GM18873 (cell line): ENCODE data around the gene OPTC.
"Not testable (repeated sequence)": the region's sequence is repeated elsewhere in the genome, so short reads cannot be mapped to it uniquely, and the experiment has no call there.

Experiments
- ATAC-seq: cut with Tn5 transposase; IDR thresholded peaks from one replicate; pipeline ENCODE4 v1.9.1; 2021; ENCODE audit warnings: mild to moderate bottlenecking, moderate library complexity, moderate number of reproducible peaks; ENCODE audit not compliant: unreplicated experiment, low FRiP score

OPTC gene

GRCh38 chr1:203493901-203494300 is at the start of gene OPTC:
Gene OPTC, plus strand, starts transcription at chr1:203494153. Its CDS starts 1,853 bp downstream, at chr1:203496006.
- ATAC-seq: no peak

- ATAC-seq: no peak
These were observed 49.8 kb upstream of the OPTC start for GRCh38 chr1:203444171-203444576.

GRCh38 chr1:203447151-203447550 is 46.8 kb upstream of the OPTC start:
- no peak for ATAC-seq

- not testable (repeated sequence) for ATAC-seq
These were observed 46.4 kb upstream of the OPTC start for GRCh38 chr1:203447598-203447997.

- ATAC-seq: no peak
These were observed 45.4 kb upstream of the OPTC start for GRCh38 chr1:203448521-203449061.

- no peak for ATAC-seq
These were observed 44.0 kb upstream of the OPTC start for GRCh38 chr1:203450001-203450400.

- no peak for ATAC-seq
These were observed 43.3 kb upstream of the OPTC start for GRCh38 chr1:203450479-203451149.

- no peak for ATAC-seq
These were observed 41.8 kb upstream of the OPTC start for GRCh38 chr1:203451836-203452784.

- no peak for ATAC-seq
These were observed 40.9 kb upstream of the OPTC start for GRCh38 chr1:203453016-203453415.

GRCh38 chr1:203453616-203454015 is 40.3 kb upstream of the OPTC start:
- no peak for ATAC-seq

GRCh38 chr1:203454986-203455471 is 38.9 kb upstream of the OPTC start:
- no peak for ATAC-seq

- ATAC-seq: no peak
These were observed 38.2 kb upstream of the OPTC start for GRCh38 chr1:203455706-203456105.

GRCh38 chr1:203456577-203456976 is 37.4 kb upstream of the OPTC start:
- ATAC-seq: no peak

- ATAC-seq: no peak
These were observed 35.9 kb upstream of the OPTC start for GRCh38 chr1:203458078-203458477.

- ATAC-seq: no peak
These were observed 34.2 kb upstream of the OPTC start for GRCh38 chr1:203459671-203460201.

- ATAC-seq: no peak
These were observed 32.2 kb upstream of the OPTC start for GRCh38 chr1:203461717-203462116.

GRCh38 chr1:203462143-203462542 is 31.8 kb upstream of the OPTC start:
- ATAC-seq: no peak

- no peak for ATAC-seq
These were observed 31.1 kb upstream of the OPTC start for GRCh38 chr1:203462878-203463277.

GRCh38 chr1:203463469-203464062 is 30.4 kb upstream of the OPTC start:
- ATAC-seq: no peak

GRCh38 chr1:203464226-203464625 is 29.7 kb upstream of the OPTC start:
- no peak for ATAC-seq
